Adipocyte (in vitro differentiated cells): ENCODE measurements around the gene BPIFA2.

ENCODE experiments used
- DNase-seq: peaks from one replicate; pipeline ENCODE4 v3.0.0-alpha.2; 2015; ENCODE audit warnings: low read depth
- H3K27me3 ChIP-seq: replicated peaks from 2 replicates; pipeline ENCODE4 v1.7.0; 2013; ENCODE audit warnings: mild to moderate bottlenecking, low read length, moderate library complexity; ENCODE audit not compliant: control insufficient read depth, insufficient read depth
- H3K36me3 ChIP-seq: 2 replicates; pipeline ENCODE4 v1.7.0; 2013; ENCODE audit warnings: low read length, mild to moderate bottlenecking, moderate library complexity; ENCODE audit not compliant: control insufficient read depth, insufficient read depth, severe bottlenecking
- H3K4me1 ChIP-seq: 2 replicates; pipeline ENCODE4 v1.7.0; 2013; ENCODE audit warnings: mild to moderate bottlenecking, low read length, moderate library complexity; ENCODE audit not compliant: control insufficient read depth, insufficient read depth
- H3K4me3 ChIP-seq: 2 replicates; pipeline ENCODE4 v1.7.0; 2013; ENCODE audit warnings: mild to moderate bottlenecking, low read length, moderate library complexity
- H3K9ac ChIP-seq: 2 replicates; pipeline ENCODE4 v1.7.0; 2013; ENCODE audit warnings: mild to moderate bottlenecking, low read length, moderate library complexity
- H3K9me3 ChIP-seq: 2 replicates; pipeline ENCODE4 v1.7.0; 2013; ENCODE audit warnings: mild to moderate bottlenecking, low read length, moderate library complexity; ENCODE audit not compliant: control insufficient read depth

Gene BPIFA2

GRCh38 chr20:33162313-33162712, 5.6 kb upstream of the BPIFA2 start:
- peaks cover 51% of the 10 kb centered on the region for H3K27me3 ChIP-seq
- no peak for DNase-seq
- H3K9ac ChIP-seq, result no peak overlapping the region
- H3K4me3 ChIP-seq, result no peak overlapping the region
- H3K9me3 ChIP-seq, result no peaks in the 10 kb centered on the region
- H3K36me3 ChIP-seq, result no peaks in the 10 kb centered on the region
- H3K4me1 ChIP-seq, result no peaks in the 10 kb centered on the region

- no peak overlapping the region for H3K4me3 ChIP-seq
- DNase-seq, result no peak
- no peak overlapping the region for H3K9ac ChIP-seq
- no peaks in the 10 kb centered on the region for H3K9me3 ChIP-seq
- H3K4me1 ChIP-seq, result no peaks in the 10 kb centered on the region
- H3K27me3 ChIP-seq, result peaks cover 49% of the 10 kb centered on the region
- H3K36me3 ChIP-seq, result no peaks in the 10 kb centered on the region
Measured at GRCh38 chr20:33162753-33163152, 5.2 kb upstream of the BPIFA2 start.

GRCh38 chr20:33163856-33164762, 3.9 kb upstream of the BPIFA2 start:
- H3K36me3 ChIP-seq, result no peaks in the 10 kb centered on the region
- no peak overlapping the region for H3K4me3 ChIP-seq
- no peak overlapping the region for H3K9ac ChIP-seq
- no peak for DNase-seq
- no peaks in the 10 kb centered on the region for H3K4me1 ChIP-seq
- peaks cover 9% of the 10 kb centered on the region for H3K9me3 ChIP-seq
- peaks cover 43% of the 10 kb centered on the region for H3K27me3 ChIP-seq

DNA sequence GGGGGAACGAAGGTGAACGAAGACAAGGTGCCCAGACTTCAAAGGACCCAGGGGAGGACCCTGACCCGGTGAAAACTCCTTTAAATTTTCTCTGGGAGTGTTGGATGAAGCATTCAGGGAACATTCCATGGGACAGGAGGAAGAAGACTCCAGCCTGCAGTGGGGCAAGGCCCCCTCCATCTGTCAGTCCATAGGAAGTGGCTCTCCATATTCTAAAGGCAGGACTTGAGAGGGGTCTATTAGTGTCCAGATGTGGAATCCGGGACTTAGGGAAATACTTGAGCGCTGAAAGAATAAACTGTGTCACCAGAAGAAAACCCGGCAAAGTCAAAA, 3.2 kb upstream of the BPIFA2 start:
- no peak for DNase-seq
- no peaks in the 10 kb centered on the region for H3K4me1 ChIP-seq
- no peaks in the 10 kb centered on the region for H3K36me3 ChIP-seq
- H3K27me3 ChIP-seq, result peaks cover 42% of the 10 kb centered on the region
- no peak overlapping the region for H3K4me3 ChIP-seq
- no peak overlapping the region for H3K9ac ChIP-seq
- H3K9me3 ChIP-seq, result peaks cover 14% of the 10 kb centered on the region

GRCh38 chr20:33165416-33166055, 2.4 kb upstream of the BPIFA2 start:
- Histone ChIP-seq H3K36me3 (no peaks in the 10 kb centered on the region), H3K4me1 (no peaks in the 10 kb centered on the region)
- DNase-seq, result no peak

GRCh38 chr20:33166533-33167113, 1.3 kb upstream of the BPIFA2 start:
- Histone ChIP-seq H3K9me3 (peaks cover 14% of the 10 kb centered on the region), H3K27me3 (peaks cover 32% of the 10 kb centered on the region), H3K4me1 (no peaks in the 10 kb centered on the region), H3K9ac (no peak overlapping the region), H3K4me3 (no peak overlapping the region), H3K36me3 (no peaks in the 10 kb centered on the region)
- no peak for DNase-seq

More at GRCh38 chr20:33165416-33166055, 2.4 kb upstream of the BPIFA2 start:
- Histone ChIP-seq H3K4me3 (no peak overlapping the region), H3K9me3 (peaks cover 14% of the 10 kb centered on the region), H3K9ac (no peak overlapping the region), H3K27me3 (peaks cover 41% of the 10 kb centered on the region)

DNA sequence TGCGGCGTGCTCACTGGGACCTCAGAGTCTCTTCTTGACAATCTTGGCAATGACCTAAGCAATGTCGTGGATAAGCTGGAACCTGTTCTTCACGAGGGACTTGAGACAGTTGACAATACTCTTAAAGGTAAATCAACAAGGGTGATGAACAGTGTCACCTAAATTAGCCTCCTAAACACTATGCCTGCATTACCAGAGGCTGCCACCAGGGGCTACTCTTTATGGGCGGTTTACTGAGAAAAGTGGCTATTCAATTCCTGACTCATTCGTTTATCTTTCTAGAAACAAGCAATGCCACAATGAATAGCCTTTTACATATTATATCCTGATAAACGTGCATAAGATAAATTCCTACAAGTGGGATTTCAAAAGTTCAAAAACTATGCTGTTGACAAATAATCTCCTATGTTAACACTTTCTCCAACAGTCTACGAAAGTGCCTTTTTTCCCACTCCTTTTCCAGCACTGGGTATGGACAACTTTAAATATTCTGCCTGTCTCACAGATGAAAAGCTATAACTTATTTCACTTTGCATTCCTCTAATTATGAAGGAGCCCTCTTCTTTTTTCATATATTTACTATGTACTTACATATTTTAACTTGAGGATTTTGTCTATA, 1.3 kb downstream of the BPIFA2 start:
- Histone ChIP-seq H3K9ac (no peak overlapping the region), H3K4me1 (no peaks in the 10 kb centered on the region)
- no peak for DNase-seq

GRCh38 chr20:33172781-33173180, 4.8 kb downstream of the BPIFA2 start:
- DNase-seq, result no peak
- H3K36me3 ChIP-seq, result no peaks in the 10 kb centered on the region
- H3K9me3 ChIP-seq, result peaks cover 14% of the 10 kb centered on the region
- H3K4me3 ChIP-seq, result no peak overlapping the region
- no peak overlapping the region for H3K9ac ChIP-seq
- no peaks in the 10 kb centered on the region for H3K4me1 ChIP-seq
- H3K27me3 ChIP-seq, result peaks cover 20% of the 10 kb centered on the region

More for the DNA sequence above, 1.3 kb downstream of the BPIFA2 start:
- H3K36me3 ChIP-seq, result no peaks in the 10 kb centered on the region
- H3K4me3 ChIP-seq, result no peak overlapping the region
- H3K27me3 ChIP-seq, result peaks cover 24% of the 10 kb centered on the region
- peaks cover 14% of the 10 kb centered on the region for H3K9me3 ChIP-seq

DNA sequence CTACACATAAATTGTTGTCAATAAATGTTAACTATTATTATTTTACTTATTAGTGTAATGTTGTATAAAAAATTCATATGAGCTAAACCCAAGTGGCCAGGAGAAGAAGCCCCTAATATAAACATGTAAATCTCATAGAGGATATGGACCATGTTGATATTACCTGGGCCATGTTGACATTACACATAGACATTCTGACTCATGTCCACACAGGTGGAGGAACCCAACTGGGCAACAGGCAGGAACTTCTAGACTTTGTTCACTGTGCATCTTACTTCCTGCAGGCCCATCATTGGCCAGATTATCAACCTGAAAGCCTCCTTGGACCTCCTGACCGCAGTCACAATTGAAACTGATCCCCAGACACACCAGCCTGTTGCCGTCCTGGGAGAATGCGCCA, 7.2 kb downstream of the BPIFA2 start:
- H3K36me3 ChIP-seq, result no peaks in the 10 kb centered on the region
- peaks cover 17% of the 10 kb centered on the region for H3K27me3 ChIP-seq
- H3K4me1 ChIP-seq, result no peaks in the 10 kb centered on the region
- no peak for DNase-seq
- no peak overlapping the region for H3K4me3 ChIP-seq
- no peak overlapping the region for H3K9ac ChIP-seq
- no peaks in the 10 kb centered on the region for H3K9me3 ChIP-seq

DNA sequence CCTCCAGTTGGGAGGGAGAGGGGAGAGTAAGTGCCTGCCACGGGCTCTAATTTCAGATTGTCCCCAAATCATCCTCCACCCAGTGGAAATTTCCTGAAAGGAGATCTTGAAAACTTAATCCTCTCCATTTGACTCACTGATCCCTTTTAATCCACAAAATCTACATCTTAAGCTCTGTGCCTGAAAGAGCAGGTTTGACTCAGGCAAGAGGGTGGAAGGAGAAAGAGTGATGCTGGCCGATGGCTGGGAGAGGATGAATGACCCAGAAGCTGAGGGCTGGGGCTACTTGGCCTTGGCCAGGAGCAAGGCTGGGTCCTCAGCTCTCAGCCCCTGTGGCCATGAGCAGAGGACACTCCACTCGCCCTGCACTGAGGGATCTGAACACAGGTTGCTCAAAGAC, 8.1 kb downstream of the BPIFA2 start:
- Histone ChIP-seq H3K9ac (no peak overlapping the region), H3K4me3 (no peak overlapping the region), H3K27me3 (peaks cover 17% of the 10 kb centered on the region), H3K36me3 (no peaks in the 10 kb centered on the region), H3K4me1 (no peaks in the 10 kb centered on the region), H3K9me3 (no peaks in the 10 kb centered on the region)
- no peak for DNase-seq

DNA sequence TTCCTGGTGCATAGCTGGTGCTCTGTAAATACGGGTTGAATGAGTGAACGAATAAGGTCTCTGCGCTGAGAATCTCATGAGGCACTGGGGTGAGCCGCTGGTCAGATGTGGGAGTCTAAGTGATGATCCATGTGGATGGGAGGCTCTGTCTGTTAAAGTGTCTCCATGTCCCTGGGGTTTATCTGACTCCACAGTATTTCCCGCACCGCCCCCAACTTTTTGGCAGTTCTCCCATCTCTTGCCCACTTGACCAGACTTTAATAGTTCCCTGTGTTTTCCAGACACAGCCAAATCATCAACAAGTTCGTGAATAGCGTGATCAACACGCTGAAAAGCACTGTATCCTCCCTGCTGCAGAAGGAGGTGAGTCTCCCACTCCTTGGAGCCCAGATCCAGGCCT, 9.9 kb downstream of the BPIFA2 start:
- no peak overlapping the region for H3K9ac ChIP-seq
- H3K27me3 ChIP-seq, result peaks cover 25% of the 10 kb centered on the region
- no peaks in the 10 kb centered on the region for H3K4me1 ChIP-seq
- DNase-seq, result no peak
- H3K36me3 ChIP-seq, result no peaks in the 10 kb centered on the region
- H3K4me3 ChIP-seq, result no peak overlapping the region
- H3K9me3 ChIP-seq, result no peaks in the 10 kb centered on the region
